Left lung (tissue), 10 donors: ENCODE measurements around the gene NANOS3. TPM values are rescaled to one million over a fixed set of nuclear protein-coding genes. Genes with fewer than 3 reads are reported as not detected.

Experiments
- ATAC-seq: fragments of 200-7000 bp; cut with Tn5 transposase; one replicate; pipeline ENCODE4 v1.9.1; 2020; ENCODE audit warnings: moderate library complexity
- DNase-seq, 4 donors: peaks; one replicate each; pipeline ENCODE4 v3.0.0-alpha.2; 2013 to 2020
- H3K27ac ChIP-seq, 2 donors: fragments of 200-600 bp; sonication (generic) in 1 of 2; one replicate each; pipeline versions ENCODE4 v1.5.0 to v1.8.0; 2020 to 2021
- H3K27me3 ChIP-seq, 2 donors: fragments of 200-600 bp; sonication (generic) in 1 of 2; one replicate each; pipeline versions ENCODE4 v1.5.0 to v1.8.0; 2020 to 2021
- H3K36me3 ChIP-seq, 2 donors: fragments of 200-600 bp; sonication (generic) in 1 of 2; one replicate each; pipeline versions ENCODE4 v1.5.0 to v1.8.0; 2020 to 2021
- H3K4me1 ChIP-seq, 2 donors: fragments of 200-600 bp; one replicate each; pipeline ENCODE4 v1.8.0; 2021
- H3K4me3 ChIP-seq, 2 donors: fragments of 200-600 bp; sonication (generic) in 1 of 2; one replicate each; pipeline versions ENCODE4 v1.5.0 to v1.8.0; 2020 to 2021; ENCODE audit warnings: mild to moderate bottlenecking in 1 of 2
- H3K9me3 ChIP-seq, 2 donors: fragments of 200-600 bp; sonication (generic) in 1 of 2; one replicate each; pipeline versions ENCODE4 v1.5.0 to v1.8.0; 2020 to 2021
- intact Hi-C, 2 donors: fragments of 100-400 bp; cut with DNase I; formaldehyde crosslinking; loops; one replicate each; pipeline versions ENCODE4 v1.11.2 to v1.14.2; 2022
- polyA plus RNA-seq, 6 donors: library from polyadenylated mRNA; unstranded; fragments of 120-200 nt; gene quantifications; one replicate each; pipeline ENCODE4 v1.2.1, GENCODE V29; 2013; ENCODE audit not compliant: insufficient read length in 6 of 6
- total RNA-seq, 2 donors: library from RNA; stranded (reverse); fragmentation: NEBNext Ultra II Directional; extraction: Animal tissue kit (Norgen Biotek cat#: 25700); gene quantifications; one replicate each; pipeline ENCODE4 v1.2.1, GENCODE V29; 2021
- TF ChIP-seq, protein P1 (sequence below), 2 donors: fragments of 200-600 bp; sonication (generic) in 1 of 2; IDR thresholded peaks; one replicate each; pipeline versions ENCODE4 v1.5.0 to v1.8.0; 2021; ENCODE audit warnings: antibody characterized with exemption in 2 of 2
- donor health status: DM: no; HTN: yes; CAD: no.
- donor health status: DM: no; HTN: no; CAD: no.

NANOS3 gene
- total and polyA plus RNA-seq, 8 donors: 0.89 to 3.1 (median 1.8) TPM

DNA sequence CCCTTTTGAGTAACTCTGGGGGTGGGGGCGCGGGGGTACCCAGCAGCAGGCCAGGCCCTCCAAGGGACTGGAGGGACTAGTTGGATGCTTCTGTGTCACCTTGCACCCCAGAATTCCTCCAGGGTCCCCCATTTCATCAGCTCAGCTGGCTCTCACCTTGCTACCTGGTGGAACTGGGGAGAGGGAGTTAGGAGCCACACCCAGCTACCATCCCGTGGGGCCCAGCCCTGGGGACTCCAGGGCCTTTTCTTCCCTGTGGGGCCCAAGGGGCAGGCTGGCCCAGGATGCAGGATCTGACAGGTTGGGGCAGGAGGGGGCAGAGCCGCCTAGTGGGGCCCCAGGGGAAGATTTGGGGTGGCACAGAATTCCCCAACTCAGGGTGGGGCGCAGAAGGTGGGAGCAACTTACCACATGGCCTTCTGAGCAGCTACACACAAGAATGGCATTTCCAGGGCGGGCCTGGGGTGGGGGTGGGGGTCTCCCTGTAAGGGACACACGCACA is 32.8 kb upstream of the NANOS3 start:
- H3K36me3 ChIP-seq: no peaks in the 10 kb centered on the region
- no peaks in the 10 kb centered on the region for H3K9me3 ChIP-seq
- DNase-seq (no peak), ATAC-seq (no peak)
- H3K4me1 ChIP-seq: peaks cover 24 to 70% of the 10 kb centered on the region in 2 donors
- intact Hi-C loops: no loop called here
- H3K4me3 ChIP-seq: no peak overlapping the region
- no peaks in the 10 kb centered on the region for H3K27me3 ChIP-seq
- TF ChIP-seq, protein P1, sequence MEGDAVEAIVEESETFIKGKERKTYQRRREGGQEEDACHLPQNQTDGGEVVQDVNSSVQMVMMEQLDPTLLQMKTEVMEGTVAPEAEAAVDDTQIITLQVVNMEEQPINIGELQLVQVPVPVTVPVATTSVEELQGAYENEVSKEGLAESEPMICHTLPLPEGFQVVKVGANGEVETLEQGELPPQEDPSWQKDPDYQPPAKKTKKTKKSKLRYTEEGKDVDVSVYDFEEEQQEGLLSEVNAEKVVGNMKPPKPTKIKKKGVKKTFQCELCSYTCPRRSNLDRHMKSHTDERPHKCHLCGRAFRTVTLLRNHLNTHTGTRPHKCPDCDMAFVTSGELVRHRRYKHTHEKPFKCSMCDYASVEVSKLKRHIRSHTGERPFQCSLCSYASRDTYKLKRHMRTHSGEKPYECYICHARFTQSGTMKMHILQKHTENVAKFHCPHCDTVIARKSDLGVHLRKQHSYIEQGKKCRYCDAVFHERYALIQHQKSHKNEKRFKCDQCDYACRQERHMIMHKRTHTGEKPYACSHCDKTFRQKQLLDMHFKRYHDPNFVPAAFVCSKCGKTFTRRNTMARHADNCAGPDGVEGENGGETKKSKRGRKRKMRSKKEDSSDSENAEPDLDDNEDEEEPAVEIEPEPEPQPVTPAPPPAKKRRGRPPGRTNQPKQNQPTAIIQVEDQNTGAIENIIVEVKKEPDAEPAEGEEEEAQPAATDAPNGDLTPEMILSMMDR (IDR thresholded peaks at IDR 0.05): no peak
- peak overlapping the region; percentile 98 to 99 for H3K27ac ChIP-seq

DNA sequence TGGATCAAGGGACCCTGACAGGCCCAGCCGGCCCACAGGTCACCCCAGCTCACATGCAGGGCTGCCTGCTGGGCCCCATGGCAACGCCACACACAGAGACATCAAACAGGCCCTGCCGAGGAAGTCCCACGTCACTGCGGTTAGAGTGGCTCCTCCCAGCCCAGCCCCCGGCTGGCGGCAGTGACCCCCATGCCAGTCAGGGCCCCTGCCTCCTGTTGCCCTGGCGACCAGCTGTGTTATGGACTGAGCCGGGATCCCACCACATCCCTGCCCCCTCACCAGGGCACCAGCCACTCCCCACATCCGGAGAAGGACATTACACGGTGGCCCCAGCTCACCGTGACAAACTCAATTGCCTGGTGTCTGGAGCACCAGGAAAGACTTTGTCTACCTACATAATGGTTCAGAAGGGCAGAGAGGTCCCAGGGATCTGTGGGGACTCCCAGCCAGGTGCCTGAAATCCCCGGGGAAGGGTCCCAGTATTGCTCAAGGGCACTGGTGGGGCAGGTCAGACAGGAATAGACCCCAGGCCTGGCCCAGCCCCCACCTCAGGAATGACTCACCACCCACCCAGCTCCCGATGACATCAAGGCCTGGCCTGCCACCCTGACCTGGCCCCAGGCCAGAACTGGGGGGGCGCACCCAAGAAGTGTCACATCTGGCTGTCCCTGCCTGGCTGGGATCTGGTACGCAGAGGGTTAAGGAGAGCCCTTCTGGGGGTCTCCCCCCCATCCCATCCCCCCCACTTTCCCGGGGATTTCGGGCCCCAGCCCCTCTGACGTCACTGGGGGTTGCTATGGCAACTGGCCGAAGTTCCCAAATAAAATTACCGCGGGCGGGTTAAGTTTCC is 30.2 kb upstream of the NANOS3 start:
- TF ChIP-seq, protein P1 (IDR thresholded peaks at IDR 0.05): no peak
- Histone ChIP-seq H3K9me3 (no peaks in the 10 kb centered on the region), H3K4me3 (peak overlapping the region; percentile 23 to 41), H3K27ac (peak overlapping the region; percentile 98 to 99), H3K36me3 (no peaks in the 10 kb centered on the region), H3K4me1 (peaks cover 34 to 86% of the 10 kb centered on the region in 2 donors), H3K27me3 (no peaks in the 10 kb centered on the region)
- peak; percentile 51 for ATAC-seq
- peak; percentile 94 to 98 (median 96) for DNase-seq
- intact Hi-C loops: no loop called here

DNA sequence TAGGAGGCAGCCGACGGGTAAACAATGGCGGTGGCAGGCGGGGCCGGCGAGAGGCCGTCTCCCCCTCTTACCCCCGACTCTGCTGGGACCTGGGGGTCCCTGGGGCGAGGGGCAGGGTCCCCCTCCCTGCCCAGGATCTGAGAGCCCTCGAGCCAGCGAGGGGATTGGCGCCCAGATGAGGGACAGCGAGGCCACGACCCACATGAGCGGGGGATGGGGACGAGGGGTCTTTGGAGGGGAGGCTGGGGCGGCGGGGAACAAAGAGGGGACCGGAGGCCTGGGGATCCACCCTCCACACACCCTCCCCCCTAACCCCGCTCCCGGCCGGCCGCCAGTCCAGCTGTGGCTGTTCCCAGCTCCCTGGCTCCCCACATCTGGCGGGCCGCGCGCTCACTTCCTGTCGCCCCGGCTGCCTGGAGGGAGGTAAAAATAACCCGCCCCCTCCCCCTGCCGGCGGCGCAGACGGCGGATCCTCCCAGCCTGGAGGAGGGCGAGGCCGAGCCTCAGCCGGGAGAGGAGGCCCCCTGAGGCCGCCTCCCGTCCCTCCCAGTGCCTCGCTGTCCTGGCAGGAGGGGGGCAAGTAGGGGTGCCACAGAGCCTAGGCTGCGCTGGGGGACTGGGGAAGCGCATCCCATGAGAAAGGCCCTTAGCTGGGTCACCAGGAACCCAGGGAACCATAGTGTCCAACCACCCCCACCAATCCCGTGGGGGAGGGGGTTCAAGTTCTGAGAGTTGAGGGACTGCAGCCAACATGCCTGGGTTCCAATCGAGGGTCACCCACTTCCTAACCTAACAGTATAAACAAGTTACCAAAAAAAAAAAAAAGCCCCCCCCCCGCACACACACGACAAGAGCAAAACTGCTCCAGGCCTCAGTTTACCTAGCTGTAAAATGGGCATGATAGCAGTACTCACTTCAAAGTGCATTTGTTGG is 29.3 kb upstream of the NANOS3 start:
- H3K27me3 ChIP-seq: no peaks in the 10 kb centered on the region

DNA sequence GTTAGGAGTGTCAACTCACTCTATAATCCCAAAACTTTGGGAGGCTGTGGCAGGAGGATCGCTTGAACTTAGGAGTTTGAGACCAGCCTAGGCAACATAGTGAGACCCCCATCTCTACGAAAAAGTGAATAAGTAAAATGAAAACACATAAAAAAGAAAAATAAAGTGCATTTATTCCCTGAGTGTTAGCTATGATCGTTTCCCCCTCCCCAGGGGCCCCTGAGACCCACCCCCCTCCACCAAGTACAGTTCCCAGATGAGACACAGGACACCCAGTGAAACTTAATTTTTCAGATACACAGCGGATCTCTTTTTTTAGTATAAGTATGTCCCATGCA is 28.6 kb upstream of the NANOS3 start:
- no peak for ATAC-seq

More for the DNA sequence above, 29.3 kb upstream of the NANOS3 start:
- peaks cover 34 to 93% of the 10 kb centered on the region in 2 donors for H3K4me1 ChIP-seq
- TF ChIP-seq, protein P1 (IDR thresholded peaks at IDR 0.05): peak in 1 of 2 donors; percentile 40
- peak overlapping the region; percentile 98 to 99 for H3K27ac ChIP-seq
- H3K9me3 ChIP-seq: no peaks in the 10 kb centered on the region
- H3K4me3 ChIP-seq: peak overlapping the region; percentile 23 to 41
- peak; percentile 95 to 98 (median 96) for DNase-seq
- intact Hi-C loops: no loop called here
- no peaks in the 10 kb centered on the region for H3K36me3 ChIP-seq
- ATAC-seq: peak; percentile 64

More for the DNA sequence above, 28.6 kb upstream of the NANOS3 start:
- H3K4me1 ChIP-seq: peaks cover 31 to 95% of the 10 kb centered on the region in 2 donors
- no peak for DNase-seq
- H3K36me3 ChIP-seq: no peaks in the 10 kb centered on the region
- intact Hi-C loops: no loop called here
- TF ChIP-seq, protein P1 (IDR thresholded peaks at IDR 0.05): no peak
- H3K27ac ChIP-seq: peak overlapping the region; percentile 98 to 99
- no peak overlapping the region for H3K4me3 ChIP-seq
- no peaks in the 10 kb centered on the region for H3K9me3 ChIP-seq
- H3K27me3 ChIP-seq: no peaks in the 10 kb centered on the region
